Suppressor macrophage treated with lipopolysaccharide for 1 hour (primary cell): ENCODE measurements around the gene COMMD3.

ENCODE experiments used
- DNase-seq, 3 donors: peaks; one replicate each; pipeline ENCODE4 v3.0.0-alpha.2; 2020 to 2022

The COMMD3 gene

GRCh38 chr10:22319980-22320558 is 3.9 kb downstream of the COMMD3 start:
- peak in 1 of 3 donors; percentile 46 for DNase-seq

DNA sequence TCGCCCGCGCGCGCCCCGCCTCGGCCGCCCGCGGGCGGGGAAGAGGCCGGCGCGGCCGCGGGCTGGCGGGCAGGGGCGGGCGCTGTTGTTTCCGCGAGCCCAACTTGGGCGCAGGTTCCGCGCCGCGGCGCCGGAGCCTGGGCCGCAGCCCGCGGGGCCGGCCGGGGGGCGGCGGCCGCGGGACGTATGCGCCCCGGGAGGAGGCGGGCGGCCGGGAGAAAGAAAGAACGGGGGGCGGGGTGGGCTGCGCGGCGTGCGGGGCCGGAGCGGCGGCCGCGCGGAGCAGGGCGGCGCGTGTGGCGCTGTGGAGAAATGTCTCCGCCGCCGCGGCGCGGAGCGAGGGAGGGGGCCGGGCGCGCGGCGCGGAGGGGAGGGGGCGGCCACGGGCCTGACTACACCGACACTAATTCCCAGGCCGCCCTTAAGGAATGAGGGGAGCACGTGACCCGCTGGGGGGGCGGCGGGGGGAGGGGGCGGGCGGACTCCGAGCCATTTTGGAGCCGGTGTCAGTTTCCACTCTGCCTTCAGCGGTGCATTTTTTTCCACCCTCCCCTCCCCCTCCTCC is 4.5 kb downstream of the COMMD3 start, which contains the start of gene BMI1:
TSS of gene BMI1 (plus strand) at position 509 of the 565 bp plus-strand sequence. CDS start 5,351 bp downstream, outside the sequence.
- DNase-seq, result peak; percentile 50 to 77 (median 62)

DNA sequence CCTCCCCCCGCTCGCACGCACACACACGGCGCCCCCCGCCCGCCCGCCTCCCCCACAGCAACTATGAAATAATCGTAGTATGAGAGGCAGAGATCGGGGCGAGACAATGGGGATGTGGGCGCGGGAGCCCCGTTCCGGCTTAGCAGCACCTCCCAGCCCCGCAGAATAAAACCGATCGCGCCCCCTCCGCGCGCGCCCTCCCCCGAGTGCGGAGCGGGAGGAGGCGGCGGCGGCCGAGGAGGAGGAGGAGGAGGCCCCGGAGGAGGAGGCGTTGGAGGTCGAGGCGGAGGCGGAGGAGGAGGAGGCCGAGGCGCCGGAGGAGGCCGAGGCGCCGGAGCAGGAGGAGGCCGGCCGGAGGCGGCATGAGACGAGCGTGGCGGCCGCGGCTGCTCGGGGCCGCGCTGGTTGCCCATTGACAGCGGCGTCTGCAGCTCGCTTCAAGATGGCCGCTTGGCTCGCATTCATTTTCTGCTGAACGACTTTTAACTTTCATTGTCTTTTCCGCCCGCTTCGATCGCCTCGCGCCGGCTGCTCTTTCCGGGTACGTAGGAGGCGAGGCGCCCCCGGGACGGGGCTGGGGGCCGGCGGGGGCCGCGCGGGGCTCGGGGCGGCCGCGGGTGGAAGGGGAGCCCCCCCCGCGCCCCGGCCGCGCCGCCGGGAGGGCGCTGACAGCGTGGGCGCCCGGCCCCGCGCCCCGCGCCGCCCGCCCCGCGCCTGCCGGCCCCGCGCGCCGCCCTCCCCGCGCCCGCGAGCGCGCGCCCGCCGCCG is 5.2 kb downstream of the COMMD3 start:
- DNase-seq, result peak; percentile 74 to 84 (median 78)

GRCh38 chr10:22321924-22322640 is 5.9 kb downstream of the COMMD3 start:
- no peak for DNase-seq

DNA sequence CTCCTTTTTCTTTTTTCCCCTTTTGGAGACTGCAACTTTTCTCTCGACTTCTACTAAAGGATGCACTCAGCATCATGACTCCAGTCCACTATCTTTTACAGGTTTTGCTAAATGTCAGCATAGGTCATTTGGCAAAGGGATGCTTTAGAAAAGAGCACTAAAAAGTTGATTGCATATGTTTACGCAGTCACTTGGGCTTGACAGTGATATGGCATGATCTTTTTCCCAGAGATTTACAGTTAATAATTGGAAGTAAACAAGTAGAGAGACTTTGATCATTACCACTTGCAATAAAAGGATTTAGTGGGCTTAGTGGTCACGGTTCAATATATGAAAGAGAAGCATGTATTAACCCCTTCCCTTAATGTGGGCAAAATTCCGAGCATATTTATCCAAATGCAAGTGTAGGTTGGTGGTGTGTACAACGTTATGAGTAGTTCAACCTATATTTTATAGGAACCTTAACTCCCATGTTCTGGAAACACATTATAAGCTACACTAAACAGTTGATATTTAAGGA is 6.5 kb downstream of the COMMD3 start:
- DNase-seq, result no peak

GRCh38 chr10:22323538-22324305 is 7.5 kb downstream of the COMMD3 start:
- no peak for DNase-seq

DNA sequence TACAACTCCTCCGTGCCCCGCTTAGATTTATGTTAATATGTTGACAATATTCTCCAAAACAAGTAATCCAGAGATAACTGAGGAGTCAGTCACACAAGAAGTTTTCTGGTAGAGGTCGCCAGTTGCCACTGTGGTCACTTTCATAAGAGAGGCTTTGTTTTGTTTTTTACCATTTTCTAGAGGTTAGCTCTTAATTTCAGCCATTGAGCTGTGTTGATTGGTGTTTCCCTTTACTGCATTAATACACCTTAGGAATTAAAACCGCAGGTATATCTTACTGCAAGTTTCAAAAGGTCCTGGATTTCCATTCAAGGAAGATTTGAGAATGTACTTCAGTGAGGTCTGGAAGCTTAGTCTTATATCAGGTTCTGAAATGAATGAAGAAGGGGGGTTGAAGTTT is 8.2 kb downstream of the COMMD3 start:
- DNase-seq, result no peak

DNA sequence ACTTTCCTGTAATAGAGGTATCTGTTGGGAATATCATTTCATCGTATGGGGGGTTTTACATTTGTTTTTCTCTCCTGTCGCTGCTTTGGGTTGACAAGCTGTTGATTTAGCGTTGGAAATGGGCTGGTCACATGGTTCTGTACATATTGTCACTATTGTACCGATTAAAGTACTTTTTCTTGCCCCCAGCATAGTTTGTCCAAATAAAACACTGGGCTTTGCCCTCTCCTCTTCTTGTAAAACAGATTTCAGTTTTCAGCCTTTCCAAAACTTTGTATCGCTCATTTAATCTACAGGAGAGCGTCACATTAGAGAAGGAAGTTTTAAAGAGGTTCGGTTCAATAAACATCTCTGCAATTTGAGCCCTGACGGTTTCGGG is 8.7 kb downstream of the COMMD3 start:
- DNase-seq, result no peak

- peak; percentile 71 to 79 (median 74) for DNase-seq
These were observed 9.3 kb downstream of the COMMD3 start for GRCh38 chr10:22325272-22326144.

GRCh38 chr10:22326145-22326702 is 10.0 kb downstream of the COMMD3 start:
- no peak for DNase-seq

- DNase-seq, result no peak
These were observed 13.0 kb downstream of the COMMD3 start for GRCh38 chr10:22329150-22329549.

DNA sequence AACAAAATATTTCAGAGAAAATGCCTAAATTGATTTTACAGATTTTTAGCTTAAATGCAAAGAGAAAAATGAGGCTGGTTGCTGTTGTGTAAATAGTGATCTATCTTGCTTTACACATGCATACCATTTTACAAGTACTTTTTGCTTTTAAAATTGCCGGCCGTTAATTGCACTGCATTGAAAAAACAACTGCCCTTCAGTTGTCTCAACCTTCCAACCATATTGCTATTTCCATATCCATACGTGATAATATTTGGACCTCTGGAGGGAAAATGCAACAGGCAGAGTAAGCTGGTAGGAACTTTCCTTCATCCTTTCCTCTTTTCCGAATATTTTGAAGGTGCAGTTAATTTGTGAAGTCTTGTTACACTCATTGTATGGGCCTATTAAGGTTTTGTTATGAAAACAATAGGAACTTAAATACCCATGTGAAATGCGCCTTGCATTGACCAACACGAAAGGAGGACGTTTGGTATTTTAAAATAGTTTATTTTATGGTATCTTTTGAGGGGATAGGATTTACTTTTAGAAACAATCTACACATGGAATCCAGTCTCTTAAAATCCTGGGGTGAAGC is 16.0 kb downstream of the COMMD3 start:
- no peak for DNase-seq

DNA sequence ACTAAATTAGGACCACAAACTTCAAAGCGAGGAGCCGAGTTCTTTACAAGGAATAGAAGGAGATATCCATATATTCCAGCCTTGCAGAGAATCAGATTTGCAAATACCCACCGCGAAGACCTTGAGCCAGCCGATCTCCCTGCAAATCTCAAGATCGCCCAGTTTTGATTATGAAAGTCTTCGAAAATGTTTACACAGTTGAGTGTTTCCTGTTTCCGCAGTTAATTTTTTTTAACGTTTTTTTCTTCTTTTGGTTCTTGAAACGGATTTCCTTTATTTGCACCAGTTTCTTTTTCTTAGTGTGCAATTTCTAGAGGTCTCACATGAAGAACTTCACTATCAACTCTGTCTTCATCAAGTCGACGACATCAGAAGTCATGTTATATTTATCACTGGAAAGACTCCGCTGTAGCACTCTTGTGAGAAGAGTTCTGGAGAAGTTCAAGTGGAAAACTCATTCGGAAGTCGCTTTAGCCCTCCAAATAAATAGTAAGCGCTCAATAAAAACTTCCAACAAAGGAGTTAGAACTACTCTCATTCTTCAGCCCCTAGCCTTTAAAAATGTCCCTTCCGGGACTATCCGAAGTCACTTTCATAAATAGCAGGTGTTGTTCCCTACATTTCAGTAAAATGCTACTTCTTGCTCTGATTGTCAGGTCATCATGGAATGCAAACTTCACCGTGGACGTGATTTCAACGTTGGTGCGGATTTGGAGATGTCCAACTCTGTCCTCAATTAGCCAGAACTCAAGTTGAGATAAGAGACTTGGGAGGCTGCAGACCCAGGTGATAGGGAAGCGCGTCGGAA is 17.2 kb downstream of the COMMD3 start:
- DNase-seq, result peak in 1 of 3 donors; percentile 52

DNA sequence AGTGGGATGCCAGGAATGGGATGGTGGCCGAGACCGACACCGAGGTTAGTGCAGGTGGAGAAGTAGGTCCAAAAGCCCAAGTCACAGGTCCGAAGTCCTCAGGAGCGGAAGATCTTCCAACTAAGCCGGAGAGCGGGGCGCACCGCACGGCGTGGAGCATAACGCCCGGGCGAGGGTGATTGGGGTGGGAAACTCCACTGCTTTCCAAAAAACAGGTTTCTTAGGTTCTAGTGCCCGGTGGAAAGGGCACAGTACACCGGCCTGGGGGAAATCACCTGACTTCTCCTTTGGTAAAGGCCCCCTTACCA is 17.7 kb downstream of the COMMD3 start:
- DNase-seq, result no peak

DNA sequence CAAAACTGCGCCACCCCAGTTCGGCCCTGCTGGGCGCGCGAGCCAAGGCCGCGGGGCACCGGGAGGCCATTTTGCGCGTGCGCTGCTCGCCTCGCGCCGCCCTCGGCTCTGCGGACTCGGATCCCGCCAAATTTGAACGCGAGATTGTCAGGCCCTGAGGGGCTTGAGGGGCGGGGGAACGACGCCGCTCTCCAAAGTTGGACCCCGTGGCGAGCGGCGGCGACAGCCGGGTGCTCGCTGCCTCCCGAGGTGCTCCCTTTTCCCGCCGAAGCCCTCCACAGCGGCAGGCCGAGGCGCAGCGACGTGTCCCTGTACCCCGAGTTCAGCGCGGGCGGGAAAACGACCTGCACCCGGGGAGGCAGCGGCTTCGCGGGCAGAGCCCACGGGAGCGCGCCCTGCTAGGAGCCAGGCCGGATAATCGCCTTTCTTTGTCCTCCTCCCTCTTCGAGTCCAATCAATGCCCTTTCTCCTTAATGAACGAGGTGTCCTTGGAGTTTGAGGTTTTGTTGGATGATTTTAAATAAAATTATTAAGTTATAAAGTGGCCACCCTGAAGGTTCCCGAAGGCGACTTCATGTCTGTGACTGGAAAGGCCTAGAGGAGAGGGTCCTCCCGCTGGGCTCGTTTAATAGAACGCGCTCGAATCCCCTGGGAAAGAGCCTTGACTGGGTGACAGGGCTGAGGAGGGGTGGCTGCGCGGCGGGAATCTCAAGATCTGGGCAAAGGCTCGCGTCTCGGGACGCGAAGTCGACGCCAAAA is 18.4 kb downstream of the COMMD3 start:
- peak in 1 of 3 donors; percentile 38 for DNase-seq

- peak; percentile 78 to 84 (median 83) for DNase-seq
These were observed 19.2 kb downstream of the COMMD3 start for GRCh38 chr10:22335173-22335933.

GRCh38 chr10:22338185-22338900 is 22.2 kb downstream of the COMMD3 start:
- peak in 1 of 3 donors; percentile 46 for DNase-seq

DNA sequence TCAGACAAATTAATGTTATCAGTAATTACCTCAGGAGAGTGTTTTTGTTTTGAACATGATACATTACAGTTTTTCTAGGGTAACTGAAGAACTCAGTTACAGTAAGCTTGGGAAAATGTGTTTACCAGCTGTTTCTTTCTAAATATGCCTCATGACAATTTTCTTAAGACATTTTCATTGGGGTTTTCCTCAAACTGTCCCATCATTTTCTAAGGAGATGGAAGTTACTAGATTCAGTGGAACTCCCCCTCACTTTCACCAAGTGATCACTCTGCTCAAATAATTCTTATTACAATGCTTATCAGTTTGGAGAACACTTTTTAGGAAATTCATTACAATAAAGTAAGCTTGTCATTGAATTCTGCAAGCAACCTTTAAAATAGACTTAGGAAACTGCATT is 22.7 kb downstream of the COMMD3 start:
- peak; percentile 53 to 81 (median 71) for DNase-seq
